Neural crest cell (in vitro differentiated cells): ENCODE measurements around the gene ZNF385B. TPM values are rescaled to one million over a fixed set of nuclear protein-coding genes. Genes with fewer than 3 reads are reported as not detected.

Source experiments
- DNase-seq: peaks from one replicate; pipeline ENCODE4 v3.0.0; 2021; ENCODE audit warnings: low read depth, mixed read lengths, low spot score
- H3K27ac Mint-ChIP-seq: one replicate; pipeline ENCODE4 v1.8.0; 2021; ENCODE audit warnings: mild to moderate bottlenecking, mixed read lengths; ENCODE audit not compliant: unreplicated experiment
- H3K27me3 Mint-ChIP-seq: 2 replicates; pipeline ENCODE4 v1.8.0; 2021; ENCODE audit warnings: low read depth, mild to moderate bottlenecking, mixed read lengths
- H3K36me3 Mint-ChIP-seq: 2 replicates; pipeline ENCODE4 v1.8.0; 2021; ENCODE audit warnings: low read depth, mild to moderate bottlenecking, mixed read lengths
- H3K4me1 Mint-ChIP-seq: 2 replicates; pipeline ENCODE4 v1.8.0; 2021; ENCODE audit warnings: mixed read lengths
- H3K4me3 Mint-ChIP-seq: one replicate; pipeline ENCODE4 v1.8.0; 2021; ENCODE audit warnings: mild to moderate bottlenecking, mixed read lengths
- H3K9me3 Mint-ChIP-seq: 2 replicates; pipeline ENCODE4 v1.8.0; 2021; ENCODE audit warnings: mixed read lengths
- CTCF ChIP-seq: fragments of 200-600 bp; sonication (generic); conservative IDR thresholded peaks from 2 replicates; pipeline ENCODE4 v1.5.0; 2021; ENCODE audit warnings: antibody characterized with exemption, mild to moderate bottlenecking
- total RNA-seq: library from RNA; stranded (reverse); gene quantifications from 2 replicates; pipeline ENCODE4 v1.2.1, GENCODE V29; 2021

ZNF385B gene
- total RNA-seq, 1 donor from 2014 or later, result 2.1 TPM

- Mint-ChIP-seq H3K27me3 (no peaks in the 10 kb centered on the region), H3K9me3 (peaks cover 2% of the 10 kb centered on the region), H3K4me1 (no peaks in the 10 kb centered on the region), H3K36me3 (no peaks in the 10 kb centered on the region), H3K4me3 (no peak overlapping the region), H3K27ac (no peak overlapping the region)
- no peak for DNase-seq
- no peak for TF ChIP-seq CTCF
Measured at GRCh38 chr2:179769323-179769722, 92.1 kb downstream of the ZNF385B start.

- Mint-ChIP-seq H3K4me1 (no peaks in the 10 kb centered on the region), H3K36me3 (no peaks in the 10 kb centered on the region), H3K4me3 (no peak overlapping the region), H3K27me3 (no peaks in the 10 kb centered on the region), H3K27ac (no peak overlapping the region), H3K9me3 (no peaks in the 10 kb centered on the region)
- no peak for TF ChIP-seq CTCF
- DNase-seq, result no peak
Measured at GRCh38 chr2:179768765-179769164, 92.6 kb downstream of the ZNF385B start.

GRCh38 chr2:179765666-179766065 is 95.7 kb downstream of the ZNF385B start:
- Mint-ChIP-seq H3K27me3 (no peaks in the 10 kb centered on the region), H3K36me3 (no peaks in the 10 kb centered on the region), H3K4me1 (no peaks in the 10 kb centered on the region), H3K9me3 (peaks cover 2% of the 10 kb centered on the region), H3K27ac (no peak overlapping the region), H3K4me3 (no peak overlapping the region)
- TF ChIP-seq CTCF, result no peak
- DNase-seq, result no peak

- Mint-ChIP-seq H3K4me3 (no peak overlapping the region), H3K36me3 (no peaks in the 10 kb centered on the region), H3K27ac (no peak overlapping the region), H3K27me3 (no peaks in the 10 kb centered on the region), H3K4me1 (no peaks in the 10 kb centered on the region), H3K9me3 (peaks cover 2% of the 10 kb centered on the region)
- no peak for TF ChIP-seq CTCF
- DNase-seq, result no peak
Measured at GRCh38 chr2:179764710-179765109, 96.7 kb downstream of the ZNF385B start.

GRCh38 chr2:179758636-179759035 is 102.8 kb downstream of the ZNF385B start:
- no peak for TF ChIP-seq CTCF
- Mint-ChIP-seq H3K27me3 (no peaks in the 10 kb centered on the region), H3K9me3 (peaks cover 6% of the 10 kb centered on the region), H3K4me3 (no peak overlapping the region), H3K4me1 (no peaks in the 10 kb centered on the region), H3K27ac (no peak overlapping the region), H3K36me3 (no peaks in the 10 kb centered on the region)
- no peak for DNase-seq
